ENCODE results near the gene BTC.

BTC gene

DNA sequence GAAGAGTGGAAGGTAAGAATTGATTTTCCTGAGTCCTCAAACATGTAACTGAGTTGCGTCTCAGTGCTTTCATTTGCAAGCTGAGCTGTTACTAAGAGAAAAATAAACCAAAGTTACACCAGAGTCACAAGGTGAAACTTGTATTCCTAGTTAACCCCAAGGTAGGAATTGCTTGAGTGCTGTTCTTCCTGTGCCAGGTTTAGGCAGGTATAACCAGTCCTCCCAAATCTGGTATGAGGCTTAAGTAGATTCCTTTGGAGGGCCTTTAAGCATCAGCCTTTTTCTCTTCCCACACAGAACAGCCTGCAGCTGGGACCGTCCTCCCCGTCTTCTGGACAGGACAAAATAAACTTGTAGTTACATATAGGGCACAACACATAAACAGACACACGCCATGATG, 2.3 kb upstream of the BTC start:
- Histone ChIP-seq H3K9me3 (ENCODE audit: control insufficient read depth, insufficient read depth, low read length) (no peaks in the 10 kb centered on the region; the same call in 1 of the 2 replicates), H3K4me1 (ENCODE audit: control insufficient read depth, low read length) (peaks cover 5% of the 10 kb centered on the region; the same call in 1 of the 2 replicates), H3K36me3 (ENCODE audit: control insufficient read depth, low read length) (no peaks in the 10 kb centered on the region), H3K4me3 (ENCODE audit: low read length) (no peak overlapping the region), H3K27ac (ENCODE audit: low read depth, low read length) (no peak overlapping the region), H3K27me3 (ENCODE audit: control insufficient read depth, low read length) (peaks cover 26% of the 10 kb centered on the region), H3K79me2 (ENCODE audit: control insufficient read depth, low read length) (no peaks in the 10 kb centered on the region), H3F3A (ENCODE audit: control insufficient read depth, insufficient read depth) (no peaks in the 10 kb centered on the region), H3K9me2 (replicated peaks; ENCODE audit: control insufficient read depth, low read length) (no peaks in the 10 kb centered on the region), H3K4me2 (ENCODE audit: low read length) (no peak overlapping the region), H4K20me1 (ENCODE audit: control insufficient read depth, insufficient read depth, low read depth, low read length) (no peaks in the 10 kb centered on the region)
- TF ChIP-seq EZH2phosphoT487 (IDR thresholded peaks at IDR 0.05; ENCODE audit: borderline replicate concordance, low read length) = no peak
- TF ChIP-seq, protein P1, sequence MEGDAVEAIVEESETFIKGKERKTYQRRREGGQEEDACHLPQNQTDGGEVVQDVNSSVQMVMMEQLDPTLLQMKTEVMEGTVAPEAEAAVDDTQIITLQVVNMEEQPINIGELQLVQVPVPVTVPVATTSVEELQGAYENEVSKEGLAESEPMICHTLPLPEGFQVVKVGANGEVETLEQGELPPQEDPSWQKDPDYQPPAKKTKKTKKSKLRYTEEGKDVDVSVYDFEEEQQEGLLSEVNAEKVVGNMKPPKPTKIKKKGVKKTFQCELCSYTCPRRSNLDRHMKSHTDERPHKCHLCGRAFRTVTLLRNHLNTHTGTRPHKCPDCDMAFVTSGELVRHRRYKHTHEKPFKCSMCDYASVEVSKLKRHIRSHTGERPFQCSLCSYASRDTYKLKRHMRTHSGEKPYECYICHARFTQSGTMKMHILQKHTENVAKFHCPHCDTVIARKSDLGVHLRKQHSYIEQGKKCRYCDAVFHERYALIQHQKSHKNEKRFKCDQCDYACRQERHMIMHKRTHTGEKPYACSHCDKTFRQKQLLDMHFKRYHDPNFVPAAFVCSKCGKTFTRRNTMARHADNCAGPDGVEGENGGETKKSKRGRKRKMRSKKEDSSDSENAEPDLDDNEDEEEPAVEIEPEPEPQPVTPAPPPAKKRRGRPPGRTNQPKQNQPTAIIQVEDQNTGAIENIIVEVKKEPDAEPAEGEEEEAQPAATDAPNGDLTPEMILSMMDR (IDR thresholded peaks at IDR 0.05; ENCODE audit: low read depth, low read length, poor library complexity, severe bottlenecking) = no peak

DNA sequence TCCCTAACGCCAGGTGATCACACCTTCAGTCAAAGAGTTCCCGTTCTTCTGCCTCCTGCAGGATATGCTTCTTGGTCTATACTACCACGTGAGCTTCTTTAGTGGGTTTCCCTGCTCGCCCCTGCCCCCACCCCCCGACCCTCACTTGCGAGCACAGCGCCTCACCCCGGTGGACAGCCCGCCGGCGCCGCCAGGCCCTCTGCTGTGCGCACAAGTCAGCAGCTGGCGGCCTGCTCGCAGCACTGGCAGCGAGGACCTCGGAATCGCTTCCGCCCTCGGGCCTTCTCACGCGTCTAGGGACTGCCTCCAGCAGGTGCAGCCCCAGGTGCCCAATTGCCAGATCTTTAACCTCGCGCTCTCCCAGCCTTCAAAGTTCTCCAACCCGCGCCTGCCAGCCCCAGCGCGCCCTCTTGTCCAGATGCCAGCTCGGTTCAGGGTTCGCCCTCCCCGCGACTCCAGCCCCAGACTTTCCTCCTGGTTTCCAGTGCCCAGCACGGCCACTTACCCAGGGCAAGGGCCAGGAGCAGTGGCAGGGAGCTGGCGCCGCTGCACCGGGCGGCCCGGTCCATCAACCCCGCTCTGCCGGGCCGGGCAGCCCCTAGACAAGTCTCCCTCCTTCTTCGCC, 454 bp downstream of the BTC start:
- Histone ChIP-seq H4K20me1 (ENCODE audit: control insufficient read depth, insufficient read depth, low read depth, low read length) (no peaks in the 10 kb centered on the region), H3K27ac (ENCODE audit: low read depth, low read length) (no peak overlapping the region), H3K9me3 (ENCODE audit: control insufficient read depth, insufficient read depth, low read length) (no peaks in the 10 kb centered on the region; the same call in 1 of the 2 replicates), H3K4me1 (ENCODE audit: control insufficient read depth, low read length) (peaks cover 5% of the 10 kb centered on the region; the same call in 1 of the 2 replicates), H3K27me3 (ENCODE audit: control insufficient read depth, low read length) (peaks cover 26% of the 10 kb centered on the region), H3K4me3 (ENCODE audit: low read length) (peak overlapping the region; percentile 22; the same call in 1 of the 2 replicates), H3F3A (ENCODE audit: control insufficient read depth, insufficient read depth) (no peaks in the 10 kb centered on the region), H3K4me2 (ENCODE audit: low read length) (peak overlapping the region; percentile 16; the same call in 1 of the 2 replicates), H3K79me2 (ENCODE audit: control insufficient read depth, low read length) (no peaks in the 10 kb centered on the region), H3K36me3 (ENCODE audit: control insufficient read depth, low read length) (no peaks in the 10 kb centered on the region), H3K9me2 (replicated peaks; ENCODE audit: control insufficient read depth, low read length) (no peaks in the 10 kb centered on the region)
- TF ChIP-seq, protein P1 (IDR thresholded peaks at IDR 0.05; ENCODE audit: low read depth, low read length, poor library complexity, severe bottlenecking) = no peak
- TF ChIP-seq EZH2phosphoT487 (IDR thresholded peaks at IDR 0.05; ENCODE audit: borderline replicate concordance, low read length) = no peak

DNA sequence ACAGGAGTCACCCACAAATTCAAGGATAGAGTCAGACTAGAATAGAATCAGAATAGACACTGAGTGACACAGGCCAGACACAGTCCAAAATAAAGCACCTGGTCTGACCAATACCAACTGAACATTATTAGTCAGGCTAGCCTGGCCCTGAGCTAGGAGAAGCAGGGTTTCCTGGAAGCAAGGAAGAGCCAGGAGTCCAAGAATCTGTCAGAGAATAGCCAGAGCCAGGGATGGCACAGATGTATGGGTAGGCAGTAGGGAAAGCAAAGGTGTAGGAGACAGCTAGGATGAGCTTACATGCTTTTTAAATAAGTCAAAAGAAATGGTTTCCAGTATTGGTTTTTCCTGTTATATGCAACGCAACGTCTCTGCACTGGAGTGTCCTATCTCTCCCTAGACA, 3.7 kb downstream of the BTC start:
- TF ChIP-seq, protein P1 (IDR thresholded peaks at IDR 0.05; ENCODE audit: low read depth, low read length, poor library complexity, severe bottlenecking) = no peak
- TF ChIP-seq EZH2phosphoT487 (IDR thresholded peaks at IDR 0.05; ENCODE audit: borderline replicate concordance, low read length) = no peak
- no peak overlapping the region for H3K4me3 ChIP-seq (ENCODE audit: low read length)
- H3K27ac ChIP-seq (ENCODE audit: low read depth, low read length) = no peak overlapping the region
- H3F3A ChIP-seq (ENCODE audit: control insufficient read depth, insufficient read depth) = no peaks in the 10 kb centered on the region
- no peaks in the 10 kb centered on the region for H3K9me2 ChIP-seq (replicated peaks; ENCODE audit: control insufficient read depth, low read length)
- H4K20me1 ChIP-seq (ENCODE audit: control insufficient read depth, insufficient read depth, low read depth, low read length) = no peaks in the 10 kb centered on the region
- no peaks in the 10 kb centered on the region; the same call in 1 of the 2 replicates for H3K9me3 ChIP-seq (ENCODE audit: control insufficient read depth, insufficient read depth, low read length)
- no peaks in the 10 kb centered on the region for H3K79me2 ChIP-seq (ENCODE audit: control insufficient read depth, low read length)
- no peak overlapping the region for H3K4me2 ChIP-seq (ENCODE audit: low read length)
- peaks cover 5% of the 10 kb centered on the region; the same call in 1 of the 2 replicates for H3K4me1 ChIP-seq (ENCODE audit: control insufficient read depth, low read length)
- no peaks in the 10 kb centered on the region for H3K36me3 ChIP-seq (ENCODE audit: control insufficient read depth, low read length)
- H3K27me3 ChIP-seq (ENCODE audit: control insufficient read depth, low read length) = peaks cover 23% of the 10 kb centered on the region

All from DOHH2 (cell line).